Activated CD8-positive, alpha-beta memory T cell treated with anti-CD3 and anti-CD28 coated beads for 36 hours (primary cell): ENCODE data around the gene OLIG1. TPM values are rescaled to one million over a fixed set of nuclear protein-coding genes. Genes with fewer than 3 reads are reported as not detected.

Experiments
- CTCF ChIA-PET: fragments of 350-600 bp; sonication (Branson Sonifier 250); formaldehyde crosslinking; loops from one replicate; lab custom pipeline; 2021; ENCODE audit warnings: antibody characterized with exemption; lab: Charles Lee
- POLR2A ChIA-PET: fragments of 350-600 bp; sonication (Branson Sonifier 250); formaldehyde crosslinking; loops from one replicate; lab custom pipeline; 2021; ENCODE audit warnings: antibody characterized with exemption; lab: Charles Lee
- total RNA-seq, 2 experiments: library from RNA; stranded (reverse); gene quantifications; one replicate each; pipeline ENCODE4 v1.2.3, GENCODE V29; 2021

OLIG1 gene
- total RNA-seq, 2 experiments from 2014 or later = not detected

GRCh38 chr21:33078907-33079582 is 9.1 kb downstream of the OLIG1 start:
- CTCF ChIA-PET = interaction anchor here (0.6 kb wide), 1 partner anchor 1426 kb away, joined by 4 read pairs; no protein-coding TSS in a partner anchor
- POLR2A ChIA-PET = no interaction called here

- POLR2A ChIA-PET = no interaction called here
- CTCF ChIA-PET = no interaction called here
These were observed 10.4 kb downstream of the OLIG1 start for GRCh38 chr21:33080376-33080775.

- CTCF ChIA-PET = no interaction called here
- POLR2A ChIA-PET = no interaction called here
These were observed 10.8 kb downstream of the OLIG1 start for GRCh38 chr21:33080776-33081175.

- ChIA-PET POLR2A (no interaction called here), CTCF (no interaction called here)
These were observed 18.4 kb downstream of the OLIG1 start for GRCh38 chr21:33088384-33088783.

GRCh38 chr21:33089395-33090119 is 19.6 kb downstream of the OLIG1 start:
- POLR2A ChIA-PET = no interaction called here
- CTCF ChIA-PET = no interaction called here

- ChIA-PET CTCF (no interaction called here), POLR2A (interaction anchor here (0.7 kb wide), 1 partner anchor 772 kb away, joined by 3 read pairs; no protein-coding TSS in a partner anchor)
These were observed 26.5 kb downstream of the OLIG1 start for GRCh38 chr21:33096426-33096825.

- ChIA-PET CTCF (no interaction called here), POLR2A (no interaction called here)
These were observed 29.2 kb downstream of the OLIG1 start for GRCh38 chr21:33099131-33099530.

- POLR2A ChIA-PET = no interaction called here
- CTCF ChIA-PET = no interaction called here
These were observed 31.5 kb downstream of the OLIG1 start for GRCh38 chr21:33101300-33101911.

GRCh38 chr21:33105088-33105487 is 35.1 kb downstream of the OLIG1 start:
- CTCF ChIA-PET = no interaction called here
- POLR2A ChIA-PET = no interaction called here

- ChIA-PET POLR2A (no interaction called here), CTCF (no interaction called here)
These were observed 38.3 kb downstream of the OLIG1 start for GRCh38 chr21:33108228-33108627.

GRCh38 chr21:33109574-33110339 is 39.8 kb downstream of the OLIG1 start:
- CTCF ChIA-PET = no interaction called here

GRCh38 chr21:33110340-33110715 is 40.4 kb downstream of the OLIG1 start:
- CTCF ChIA-PET = no interaction called here
- POLR2A ChIA-PET = no interaction called here

More at GRCh38 chr21:33109574-33110339, 39.8 kb downstream of the OLIG1 start:
- POLR2A ChIA-PET = no interaction called here

- CTCF ChIA-PET = no interaction called here
- POLR2A ChIA-PET = no interaction called here
These were observed 41.6 kb downstream of the OLIG1 start for GRCh38 chr21:33111577-33111976.

- ChIA-PET CTCF (no interaction called here), POLR2A (no interaction called here)
These were observed 42.2 kb downstream of the OLIG1 start for GRCh38 chr21:33112151-33112550.

GRCh38 chr21:33112681-33113080 is 42.7 kb downstream of the OLIG1 start:
- ChIA-PET CTCF (no interaction called here), POLR2A (no interaction called here)

GRCh38 chr21:33113131-33113530 is 43.2 kb downstream of the OLIG1 start:
- POLR2A ChIA-PET = no interaction called here
- CTCF ChIA-PET = no interaction called here

- ChIA-PET CTCF (no interaction called here), POLR2A (no interaction called here)
These were observed 44.3 kb downstream of the OLIG1 start for GRCh38 chr21:33114276-33114675.

GRCh38 chr21:33115631-33116510 is 45.9 kb downstream of the OLIG1 start:
- ChIA-PET CTCF (interaction anchor here (0.9 kb wide), 1 partner anchor 11 kb away, joined by 3 read pairs; no protein-coding TSS in a partner anchor), POLR2A (no interaction called here)

GRCh38 chr21:33116676-33117075 is 46.7 kb downstream of the OLIG1 start:
- CTCF ChIA-PET = interaction anchor here (0.9 kb wide), 1 partner anchor 11 kb away, joined by 3 read pairs; no protein-coding TSS in a partner anchor
- POLR2A ChIA-PET = no interaction called here
